ENCODE measurements around the gene EGFR.

Gene EGFR

GRCh38 chr7:55205124-55205955 lies 186.5 kb downstream of the EGFR start:
- no peak for TF ChIP-seq CTCF (IDR thresholded peaks at IDR 0.05; ENCODE audit: control insufficient read depth, extremely low read depth, insufficient read depth)
- no peak overlapping the region for H3K4me3 ChIP-seq (ENCODE audit: low read depth, low read length)
- DNase-seq (ENCODE audit: low read depth), result no peak

GRCh38 chr7:55206235-55207029 lies 187.6 kb downstream of the EGFR start:
- DNase-seq (ENCODE audit: low read depth), result no peak
- TF ChIP-seq CTCF (IDR thresholded peaks at IDR 0.05; ENCODE audit: control insufficient read depth, extremely low read depth, insufficient read depth), result no peak
- no peak overlapping the region for H3K4me3 ChIP-seq (ENCODE audit: low read depth, low read length)

- DNase-seq (ENCODE audit: low read depth), result no peak
- H3K4me3 ChIP-seq (ENCODE audit: low read depth, low read length), result no peak overlapping the region
- no peak for TF ChIP-seq CTCF (IDR thresholded peaks at IDR 0.05; ENCODE audit: control insufficient read depth, extremely low read depth, insufficient read depth)
These were observed 188.8 kb downstream of the EGFR start for GRCh38 chr7:55207436-55208125.

- no peak overlapping the region for H3K4me3 ChIP-seq (ENCODE audit: low read depth, low read length)
- DNase-seq (ENCODE audit: low read depth), result no peak
- TF ChIP-seq CTCF (IDR thresholded peaks at IDR 0.05; ENCODE audit: control insufficient read depth, extremely low read depth, insufficient read depth), result no peak
These were observed 190.5 kb downstream of the EGFR start for GRCh38 chr7:55209366-55209765.

GRCh38 chr7:55210176-55210575 lies 191.4 kb downstream of the EGFR start:
- no peak overlapping the region for H3K4me3 ChIP-seq (ENCODE audit: low read depth, low read length)
- DNase-seq (ENCODE audit: low read depth), result no peak
- TF ChIP-seq CTCF (IDR thresholded peaks at IDR 0.05; ENCODE audit: control insufficient read depth, extremely low read depth, insufficient read depth), result no peak

GRCh38 chr7:55210716-55211115 lies 191.9 kb downstream of the EGFR start:
- TF ChIP-seq CTCF (IDR thresholded peaks at IDR 0.05; ENCODE audit: control insufficient read depth, extremely low read depth, insufficient read depth), result no peak
- no peak overlapping the region for H3K4me3 ChIP-seq (ENCODE audit: low read depth, low read length)
- DNase-seq (ENCODE audit: low read depth), result no peak

Measured in LNCaP clone FGC (cell line).